Fibroblast of skin of left biceps (primary cell): ENCODE data around the gene ITGBL1.

Experiments used
- DNase-seq, 2 experiments: peaks; one replicate each; pipeline ENCODE4 v3.0.0-alpha.2; 2013; ENCODE audit warnings: low read depth in 2 of 2

ITGBL1 gene

DNA sequence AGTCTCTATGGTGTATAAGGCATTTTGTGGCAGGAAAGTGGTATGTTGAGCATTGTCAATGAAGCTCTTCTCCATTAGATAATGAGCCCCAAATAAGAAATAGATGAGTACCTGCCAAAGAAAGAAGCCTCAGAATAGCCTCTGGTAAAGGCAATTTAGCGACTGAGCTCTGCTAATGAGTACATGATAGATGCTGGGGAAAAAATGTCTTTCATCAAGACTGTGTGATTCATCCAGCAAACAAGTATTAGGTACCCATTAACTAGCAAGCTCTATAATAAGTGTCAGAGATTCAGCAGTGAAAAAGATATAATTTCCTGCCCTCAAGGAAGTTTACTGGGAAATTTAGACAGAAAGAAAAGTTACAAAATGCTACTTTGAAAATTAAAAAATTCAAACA is 294.6 kb downstream of the ITGBL1 start:
- no peak for DNase-seq

DNA sequence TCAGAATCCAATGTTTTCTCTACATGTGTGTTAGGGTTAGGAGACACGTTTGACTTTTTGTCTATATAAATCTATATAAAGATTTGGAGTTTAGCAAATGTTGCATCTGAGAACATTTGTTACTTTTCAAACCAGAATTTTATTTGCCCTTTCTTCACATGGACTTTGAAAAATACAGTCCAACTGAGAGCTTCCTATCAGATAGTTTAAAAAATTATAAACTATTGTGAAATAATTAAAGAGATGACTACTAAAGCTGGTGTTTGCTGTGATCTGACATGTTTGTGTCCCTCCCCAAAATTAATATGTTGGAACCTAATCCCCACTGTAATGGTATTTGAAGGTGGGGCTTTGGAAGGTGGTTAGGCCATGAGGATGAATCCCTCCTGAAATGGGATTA is 297.1 kb downstream of the ITGBL1 start:
- no peak for DNase-seq

DNA sequence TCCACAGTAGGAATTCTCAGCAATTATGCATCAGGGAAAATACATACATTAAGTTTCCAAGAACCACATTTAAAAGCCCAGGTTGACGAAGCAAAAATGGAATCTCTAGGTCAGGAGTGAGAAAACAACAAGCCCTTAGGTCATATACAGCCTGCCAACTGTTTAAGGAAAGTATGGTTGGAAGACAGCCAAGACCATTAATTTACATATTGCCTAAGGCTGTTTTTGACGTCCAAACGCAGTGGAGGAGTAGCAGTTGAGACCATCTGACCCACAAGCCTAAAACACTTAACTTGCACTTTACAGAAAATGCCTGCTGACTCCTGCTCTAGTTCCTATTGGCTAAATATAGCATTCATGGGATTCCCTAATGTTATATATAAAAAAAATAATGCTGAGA is 299.0 kb downstream of the ITGBL1 start:
- DNase-seq: peak; percentile 36 to 41

DNA sequence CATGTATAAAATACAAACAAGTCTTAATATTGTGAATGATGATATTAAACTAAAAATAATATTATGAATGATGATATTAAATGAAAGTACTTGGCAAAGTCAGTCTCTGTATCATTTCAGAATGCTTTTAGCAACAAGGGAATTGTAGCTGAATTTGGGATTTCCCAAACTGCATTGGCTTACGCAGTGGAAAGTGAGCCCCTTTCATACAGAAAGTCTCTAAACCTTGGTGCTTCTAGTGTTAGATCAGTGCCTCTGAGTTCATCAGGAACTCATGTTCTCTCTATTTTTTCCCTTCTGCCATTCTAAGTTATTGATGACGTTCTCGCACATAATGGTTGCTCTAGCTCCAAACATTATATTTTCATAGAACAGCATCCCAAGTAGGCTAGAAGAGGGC is 300.0 kb downstream of the ITGBL1 start:
- no peak for DNase-seq

DNA sequence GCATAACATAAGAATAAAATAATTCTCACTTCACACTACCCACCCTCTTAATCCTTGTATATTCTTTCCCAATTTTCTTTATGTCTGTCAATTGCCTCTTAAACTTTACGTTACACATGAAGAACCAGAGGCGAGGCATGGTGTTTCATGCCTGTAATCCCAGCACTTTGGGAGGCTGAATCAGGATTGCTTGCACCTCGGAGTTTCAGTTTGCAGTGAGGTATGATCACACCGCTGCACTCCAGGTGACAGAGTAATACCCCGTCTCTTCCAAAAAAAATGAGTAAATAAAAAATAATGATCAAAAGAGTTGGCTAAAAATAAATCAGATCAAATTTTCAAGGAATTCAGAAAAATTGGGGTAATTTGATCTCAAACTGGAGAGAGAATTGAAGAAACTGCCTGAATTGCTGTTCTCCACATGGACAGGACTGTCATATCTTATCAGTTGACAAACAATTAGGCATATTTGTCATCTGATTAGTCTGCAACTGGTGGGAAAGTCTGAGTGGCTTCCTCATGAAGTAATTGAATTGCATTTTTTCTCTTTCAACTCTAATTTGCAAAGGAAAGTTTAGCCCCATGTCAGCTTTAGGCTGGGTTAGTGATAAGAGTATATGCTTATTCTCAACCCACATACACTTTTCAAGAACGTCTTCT is 302.9 kb downstream of the ITGBL1 start:
- DNase-seq: no peak

DNA sequence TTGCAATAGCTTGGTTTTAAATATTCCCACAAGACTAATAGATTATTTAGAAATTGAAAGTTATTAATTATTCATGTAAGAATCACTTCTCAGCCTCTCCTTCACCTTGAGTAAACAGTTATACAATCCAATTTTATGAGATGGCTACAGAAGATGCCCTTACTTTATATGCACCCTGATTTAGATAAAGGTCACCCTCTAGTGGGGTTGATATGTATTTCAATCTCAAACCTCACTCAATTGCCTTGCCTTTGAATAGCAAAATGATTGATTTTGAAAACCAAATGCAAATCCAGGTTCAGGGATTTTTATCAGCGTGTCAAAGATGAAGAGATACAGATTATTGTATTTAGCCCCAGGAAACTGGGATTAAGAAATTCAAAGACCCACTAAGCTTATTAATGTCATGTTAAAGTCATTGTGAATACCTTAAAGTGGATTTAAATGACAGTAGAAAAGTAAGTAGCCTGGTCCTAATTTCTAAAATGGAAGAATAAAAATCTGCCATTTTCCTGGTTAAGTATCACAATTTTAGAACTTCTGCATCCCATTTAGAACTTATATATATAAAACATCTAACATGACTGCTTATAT is 305.1 kb downstream of the ITGBL1 start:
- peak in 1 of 2 experiments; percentile 9 for DNase-seq

DNA sequence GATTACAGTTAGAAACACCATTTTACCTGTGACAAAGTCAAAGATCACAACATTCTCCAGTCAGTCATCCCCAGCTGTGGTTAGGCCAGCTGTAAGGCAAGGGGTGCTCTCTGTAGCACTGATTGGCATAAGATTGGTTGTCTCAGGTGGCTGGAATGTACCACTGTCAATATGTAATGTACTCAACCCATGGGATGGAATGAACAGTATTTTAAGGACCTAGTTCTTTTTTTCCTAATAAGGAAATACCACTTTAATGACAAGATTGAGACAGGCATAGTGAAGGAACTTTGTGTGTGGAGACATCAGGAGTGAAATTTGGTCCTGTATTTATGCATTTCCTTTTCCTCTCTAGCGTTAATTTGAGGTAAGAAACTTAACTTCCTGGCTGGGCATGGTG is 310.7 kb downstream of the ITGBL1 start:
- no peak for DNase-seq
